GM15510 (cell line): Measurements from ENCODE around the gene SENP7.

Experiments used
- POLR2A ChIP-seq: IDR thresholded peaks from 3 replicates; pipeline ENCODE4 v1.6.1; 2011; ENCODE audit warnings: borderline replicate concordance; ENCODE audit not compliant: insufficient read length; ENCODE audit errors: extremely low read depth

The SENP7 gene, protein sequence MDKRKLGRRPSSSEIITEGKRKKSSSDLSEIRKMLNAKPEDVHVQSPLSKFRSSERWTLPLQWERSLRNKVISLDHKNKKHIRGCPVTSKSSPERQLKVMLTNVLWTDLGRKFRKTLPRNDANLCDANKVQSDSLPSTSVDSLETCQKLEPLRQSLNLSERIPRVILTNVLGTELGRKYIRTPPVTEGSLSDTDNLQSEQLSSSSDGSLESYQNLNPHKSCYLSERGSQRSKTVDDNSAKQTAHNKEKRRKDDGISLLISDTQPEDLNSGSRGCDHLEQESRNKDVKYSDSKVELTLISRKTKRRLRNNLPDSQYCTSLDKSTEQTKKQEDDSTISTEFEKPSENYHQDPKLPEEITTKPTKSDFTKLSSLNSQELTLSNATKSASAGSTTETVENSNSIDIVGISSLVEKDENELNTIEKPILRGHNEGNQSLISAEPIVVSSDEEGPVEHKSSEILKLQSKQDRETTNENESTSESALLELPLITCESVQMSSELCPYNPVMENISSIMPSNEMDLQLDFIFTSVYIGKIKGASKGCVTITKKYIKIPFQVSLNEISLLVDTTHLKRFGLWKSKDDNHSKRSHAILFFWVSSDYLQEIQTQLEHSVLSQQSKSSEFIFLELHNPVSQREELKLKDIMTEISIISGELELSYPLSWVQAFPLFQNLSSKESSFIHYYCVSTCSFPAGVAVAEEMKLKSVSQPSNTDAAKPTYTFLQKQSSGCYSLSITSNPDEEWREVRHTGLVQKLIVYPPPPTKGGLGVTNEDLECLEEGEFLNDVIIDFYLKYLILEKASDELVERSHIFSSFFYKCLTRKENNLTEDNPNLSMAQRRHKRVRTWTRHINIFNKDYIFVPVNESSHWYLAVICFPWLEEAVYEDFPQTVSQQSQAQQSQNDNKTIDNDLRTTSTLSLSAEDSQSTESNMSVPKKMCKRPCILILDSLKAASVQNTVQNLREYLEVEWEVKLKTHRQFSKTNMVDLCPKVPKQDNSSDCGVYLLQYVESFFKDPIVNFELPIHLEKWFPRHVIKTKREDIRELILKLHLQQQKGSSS

DNA sequence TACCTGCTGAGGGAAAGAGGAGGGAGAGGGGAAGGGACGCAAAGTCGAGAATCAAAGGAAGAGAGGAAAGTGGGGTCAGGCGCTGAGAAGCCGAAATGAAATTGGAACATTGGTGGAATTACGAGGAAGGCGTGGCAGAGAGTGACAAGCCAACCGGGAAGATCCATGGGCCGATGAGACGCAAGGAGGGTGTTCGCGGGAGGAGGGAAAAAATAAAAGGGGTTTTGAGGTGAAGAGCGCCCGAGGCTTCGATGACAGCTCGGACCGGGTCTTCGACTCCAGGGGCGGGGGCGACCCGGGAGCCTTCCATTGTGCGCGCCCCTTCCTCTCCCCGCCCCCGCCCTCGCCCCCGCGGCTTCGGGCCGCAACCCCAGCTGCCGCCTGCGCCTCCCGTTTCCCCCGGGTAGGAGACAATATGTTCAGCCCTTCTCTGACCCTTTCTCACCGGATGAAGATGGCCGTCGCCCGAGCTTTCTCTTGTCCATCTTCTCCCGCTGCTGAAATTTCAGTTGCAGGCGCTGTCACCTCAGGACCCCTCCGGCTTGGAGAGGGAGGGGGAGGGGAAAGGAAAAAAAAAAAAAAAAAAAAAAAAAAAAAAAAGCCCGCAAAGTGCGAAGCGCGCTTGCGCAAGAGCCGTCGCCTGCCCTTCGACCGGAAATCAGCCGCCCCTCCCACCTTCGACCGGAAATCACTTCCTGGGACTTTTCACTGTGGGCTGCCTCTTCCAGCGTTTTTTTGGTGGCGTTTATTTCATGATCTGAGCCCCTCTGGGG, at the start of gene SENP7:
SENP7 (minus strand) TSS at position 567 of the 773 bp plus-strand sequence; CDS start at position 485, 82 bp downstream.
- peak; percentile 52 for TF ChIP-seq POLR2A

DNA sequence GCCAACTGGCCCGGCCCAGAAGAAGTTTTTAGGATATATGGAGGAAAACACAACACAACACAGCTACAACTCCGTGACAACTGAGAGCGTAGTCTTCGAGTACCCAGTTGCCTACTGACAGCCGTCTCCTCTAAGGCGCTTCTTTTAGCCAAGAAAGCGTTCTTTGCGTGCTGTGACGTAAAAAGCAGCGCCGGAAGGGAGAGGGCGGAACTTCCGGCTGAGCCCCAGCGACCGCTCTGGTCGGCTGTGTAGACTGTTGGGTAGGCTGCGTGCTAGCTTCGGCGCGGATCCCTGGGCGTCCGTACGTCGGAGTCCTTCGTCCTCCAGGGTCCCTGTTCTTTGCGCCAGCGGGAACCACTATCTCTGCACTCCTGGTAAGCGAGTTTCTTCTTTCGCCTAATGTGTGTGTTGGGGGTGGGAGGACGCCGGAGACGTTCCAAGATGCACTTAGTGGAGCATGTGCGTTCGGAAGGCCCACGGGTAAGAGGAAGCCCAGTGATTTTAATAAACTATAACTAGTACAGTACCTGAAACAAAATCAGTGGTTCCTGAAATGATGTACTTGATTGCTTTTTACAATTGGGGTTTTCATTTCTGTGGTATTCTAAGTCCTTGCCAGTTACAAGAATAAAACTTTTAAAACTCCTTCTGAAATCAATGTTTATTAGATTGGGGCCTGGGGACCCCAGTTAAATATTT, 48.8 kb upstream of the SENP7 start, which contains the start of gene TRMT10C:
TRMT10C (plus strand) TSS at position 239 of the 699 bp plus-strand sequence. CDS start 2,914 bp downstream, outside the sequence.
- TF ChIP-seq POLR2A, result peak; percentile 88

DNA sequence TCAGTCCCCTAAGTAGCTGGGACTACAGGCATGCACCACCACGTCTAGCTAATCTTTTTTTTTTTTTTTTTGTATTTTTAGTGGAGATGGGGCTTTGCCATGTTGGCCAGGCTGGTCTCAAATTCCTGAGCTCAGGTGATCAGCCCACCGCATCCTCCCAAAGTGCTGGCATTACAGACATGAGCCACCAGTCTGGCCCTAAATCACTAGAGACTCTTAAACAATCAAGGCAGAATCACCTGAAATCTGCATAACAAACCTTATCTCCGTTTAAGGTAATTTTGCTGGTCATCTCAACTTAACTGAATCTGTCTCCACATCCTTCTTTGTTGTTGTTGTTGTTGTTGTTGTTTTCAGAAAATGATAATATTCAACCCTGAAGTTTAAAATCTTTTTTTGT, 43.1 kb upstream of the SENP7 start:
- no peak for TF ChIP-seq POLR2A

DNA sequence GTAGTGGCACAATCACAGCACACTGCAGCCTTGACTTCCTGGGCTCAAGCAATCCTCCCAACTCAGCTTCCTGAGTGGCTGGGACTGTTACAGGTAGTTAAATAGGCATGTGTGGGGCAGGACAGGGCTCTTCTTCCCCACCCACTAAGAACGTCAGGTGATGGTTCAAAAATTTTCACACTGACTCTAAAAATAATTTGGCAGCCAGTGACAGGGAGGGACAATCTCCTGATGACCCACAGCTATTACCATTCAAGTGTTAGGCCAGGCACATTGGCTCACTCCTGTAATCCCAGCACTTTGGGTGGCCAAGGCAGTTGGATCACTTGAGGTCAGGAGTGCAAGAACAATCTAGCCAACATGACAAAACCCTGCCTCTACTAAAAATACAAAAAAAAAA, 36.5 kb upstream of the SENP7 start:
- no peak for TF ChIP-seq POLR2A

DNA sequence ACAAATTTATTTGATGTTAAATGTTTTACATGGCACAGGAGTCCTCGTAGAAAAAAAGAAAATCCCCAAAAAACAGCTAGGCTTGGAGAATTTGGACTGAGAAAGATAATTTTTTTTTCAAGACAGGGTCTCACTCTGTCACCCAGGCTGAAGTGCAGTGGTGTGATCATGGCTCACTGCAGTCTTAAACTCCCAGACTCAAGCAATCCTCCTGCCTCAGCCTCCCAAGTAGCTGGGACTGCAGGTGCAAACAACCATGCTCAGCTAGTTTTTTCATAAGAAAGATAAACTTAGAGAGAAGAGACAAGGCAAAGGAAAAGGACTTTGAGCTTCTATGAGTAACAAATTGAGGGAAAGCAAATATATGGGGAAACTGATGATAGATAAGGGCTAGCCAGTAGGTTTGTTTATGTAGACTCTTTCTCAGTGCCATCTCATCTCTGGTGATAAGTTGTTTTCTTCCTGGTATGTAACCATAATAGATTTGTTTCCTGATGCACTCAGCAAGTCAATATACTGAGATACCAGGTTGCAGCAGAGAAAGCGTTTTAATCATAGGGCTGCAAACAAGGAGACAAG, 35.6 kb upstream of the SENP7 start:
- TF ChIP-seq POLR2A, result no peak

DNA sequence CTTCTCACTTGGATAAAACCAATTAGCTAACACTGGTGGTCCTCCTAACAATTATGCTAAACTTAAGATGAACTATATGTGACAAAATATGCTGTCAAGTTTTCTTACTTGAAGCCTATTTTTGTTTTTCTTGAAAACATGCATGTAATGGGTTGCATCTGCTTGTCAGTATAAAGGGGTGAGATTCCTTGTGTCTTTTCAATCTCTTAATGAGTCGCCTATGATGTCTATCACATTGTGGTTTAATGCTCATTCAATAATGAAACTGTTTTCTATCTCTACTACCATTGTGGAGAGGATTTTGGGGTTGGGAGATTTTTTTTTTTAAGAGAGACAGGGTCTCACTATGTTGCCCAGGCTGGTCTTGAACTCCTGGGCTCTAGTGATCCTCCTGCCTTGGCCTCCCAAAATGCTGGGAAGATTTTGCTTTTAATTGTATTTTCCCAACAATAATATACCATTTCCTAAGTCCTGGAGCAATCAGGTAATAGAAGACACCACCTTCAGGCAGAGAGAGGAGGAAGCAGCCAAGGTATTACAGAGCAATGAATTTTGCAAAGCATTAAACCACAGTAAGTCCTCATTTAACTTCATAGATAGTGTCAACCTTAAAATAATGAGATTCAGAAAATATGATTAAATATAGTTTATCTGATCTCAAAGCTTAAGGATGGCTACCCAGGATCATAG, 31.3 kb upstream of the SENP7 start:
- no peak for TF ChIP-seq POLR2A

DNA sequence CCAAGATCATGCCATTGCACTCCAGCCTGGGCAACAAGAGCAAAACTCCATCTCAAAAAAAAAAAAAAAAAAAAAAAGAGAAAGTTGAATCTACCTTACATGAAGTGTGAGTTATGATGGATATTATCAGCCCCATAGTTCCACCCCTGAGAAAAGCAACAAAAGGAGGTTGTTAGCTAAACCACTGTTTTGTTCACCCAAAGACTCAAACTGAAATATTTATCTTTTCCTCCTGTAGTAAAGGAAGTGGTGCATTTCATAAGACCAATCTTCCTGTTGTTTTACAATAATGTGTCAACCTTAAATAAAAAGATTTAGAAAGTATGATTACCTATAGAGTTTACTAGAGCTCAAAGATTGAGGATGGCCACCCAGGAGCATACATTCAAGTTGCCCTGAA, 29.9 kb upstream of the SENP7 start:
- no peak for TF ChIP-seq POLR2A

DNA sequence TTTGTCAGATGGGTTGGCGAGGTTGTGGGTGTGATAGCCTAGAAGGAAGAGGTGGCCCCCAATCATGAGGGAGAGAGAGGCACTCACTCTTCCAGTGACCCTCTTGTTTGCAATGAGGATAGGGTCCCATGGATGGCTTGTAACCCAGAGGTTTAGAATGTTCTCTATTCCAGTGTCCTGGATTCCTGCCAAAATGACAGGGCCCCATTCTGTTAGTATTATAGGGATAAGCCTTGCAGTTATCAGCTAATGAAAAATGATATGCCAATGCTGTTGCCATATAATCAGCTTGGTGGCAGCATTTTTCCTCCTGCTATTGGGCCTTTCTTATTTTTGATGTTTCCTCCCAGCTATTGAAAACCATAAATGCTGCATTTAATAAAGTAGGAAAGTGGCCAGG, 23.3 kb upstream of the SENP7 start:
- TF ChIP-seq POLR2A, result no peak

DNA sequence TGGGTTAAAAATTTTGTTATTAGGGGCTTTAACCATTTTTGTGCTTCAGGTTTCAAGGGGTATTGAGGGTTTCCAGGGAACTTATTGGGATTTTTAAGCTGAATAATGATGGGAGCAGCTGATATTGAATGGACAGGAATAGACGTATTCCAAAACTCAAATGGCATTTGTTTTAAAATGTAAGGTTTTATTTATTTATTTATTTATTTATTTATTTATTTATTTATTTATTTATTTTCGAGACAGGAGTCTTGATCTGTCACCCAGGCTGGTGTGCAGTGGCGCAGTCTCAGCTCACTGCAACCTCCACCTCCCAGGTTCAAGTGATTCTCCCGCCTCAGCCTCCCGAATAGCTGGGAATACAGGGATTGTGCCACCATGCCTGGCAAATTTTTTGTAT, 22.2 kb upstream of the SENP7 start:
- no peak for TF ChIP-seq POLR2A

DNA sequence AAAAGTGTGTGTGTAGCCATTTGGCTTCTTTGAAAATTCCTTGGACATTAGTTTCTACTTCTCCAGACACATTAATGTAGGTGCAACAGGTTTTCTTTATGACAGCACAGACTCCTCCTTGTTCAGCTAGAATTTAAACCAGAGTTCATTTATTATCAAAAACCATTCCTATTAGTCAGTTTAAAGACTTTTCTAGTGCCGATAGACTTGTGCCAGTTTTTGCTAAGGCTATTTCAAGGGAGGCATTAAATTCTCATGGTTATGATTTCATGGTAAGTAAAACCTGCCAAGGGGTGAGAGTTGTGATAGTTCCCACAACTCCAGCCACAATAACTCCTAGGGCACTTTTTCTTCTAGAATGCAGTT, 20.6 kb upstream of the SENP7 start:
- no peak for TF ChIP-seq POLR2A

DNA sequence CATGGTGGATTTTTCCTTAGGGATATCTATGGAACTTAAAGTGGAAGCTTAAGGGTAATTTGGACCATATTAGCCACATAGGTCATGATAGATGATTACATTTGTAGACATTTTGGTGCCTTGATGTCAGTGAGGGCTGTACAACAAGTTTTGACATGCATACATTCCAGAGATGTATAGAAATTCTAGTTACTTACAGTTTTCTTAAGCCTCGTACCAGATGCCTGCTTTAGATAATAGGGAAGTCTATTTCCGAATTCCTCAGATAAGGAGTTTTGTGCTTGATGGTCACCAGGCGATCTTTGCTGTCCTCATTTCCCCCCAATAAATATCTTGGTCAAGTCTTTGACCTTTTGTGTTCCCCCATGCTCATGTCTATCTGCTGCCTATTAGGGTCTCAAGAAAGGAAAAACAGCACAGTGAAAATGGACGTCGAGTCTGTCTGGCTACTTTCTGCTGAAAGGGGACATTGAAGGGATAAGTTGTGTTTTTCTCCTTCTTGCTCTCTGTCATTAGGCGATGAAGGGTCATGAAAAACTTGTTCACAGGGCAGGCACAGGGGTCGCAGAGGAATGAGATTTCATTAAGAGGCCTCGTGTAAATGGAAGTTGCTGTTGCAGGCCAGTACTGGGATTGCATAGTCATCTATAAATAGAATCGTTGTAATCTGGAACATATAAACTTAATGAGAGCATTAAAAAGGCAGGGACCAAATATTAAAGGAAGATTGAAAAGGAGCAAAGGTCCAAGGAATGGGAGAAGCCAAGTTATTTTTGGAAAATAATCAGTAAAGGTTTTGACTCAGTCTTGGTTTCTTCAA, 20.0 kb upstream of the SENP7 start:
- TF ChIP-seq POLR2A, result no peak

DNA sequence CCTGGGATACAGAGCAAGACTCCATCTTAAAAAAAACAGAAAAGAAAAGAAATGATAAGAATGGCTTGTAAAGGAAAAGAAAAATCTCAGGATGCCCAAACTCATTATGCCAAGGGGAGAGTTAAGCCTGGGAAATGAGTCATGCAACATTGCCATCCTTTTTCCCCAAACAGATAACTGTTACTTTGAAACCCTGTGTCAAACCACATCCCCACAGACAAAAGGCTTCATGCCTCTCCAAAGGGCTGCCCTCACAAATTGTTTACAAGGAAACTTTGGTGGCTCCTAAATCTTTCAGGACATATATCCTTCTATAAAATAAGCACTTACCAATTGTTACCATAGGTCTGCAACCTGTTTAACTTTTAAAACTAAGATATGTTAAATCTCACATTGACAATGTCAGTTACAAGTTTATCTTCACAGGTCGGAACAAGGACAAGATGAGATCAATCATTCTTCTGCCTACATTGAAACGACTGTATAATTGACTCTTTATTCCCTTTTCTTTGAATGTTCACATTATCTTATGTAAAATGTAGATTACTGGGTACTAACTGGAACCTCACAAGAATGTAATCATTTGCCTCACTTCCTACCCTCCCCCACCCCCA, 18.6 kb upstream of the SENP7 start:
- TF ChIP-seq POLR2A, result no peak
